C4-2B (cell line): ENCODE data around the gene PFDN1.

Source experiments
- H3K27ac ChIP-seq: fragments of 450-650 bp; 2 replicates; pipeline ENCODE4 v1.5.1; 2017
- CTCF ChIP-seq: fragments of 450-650 bp; conservative IDR thresholded peaks from 2 replicates; pipeline ENCODE4 v1.5.1; 2017; ENCODE audit warnings: mild to moderate bottlenecking
- ZFX ChIP-seq: fragments of 450-650 bp; IDR thresholded peaks from 2 replicates; pipeline ENCODE4 v1.6.1; 2017

PFDN1 gene

GRCh38 chr5:140258016-140258415, 44.9 kb downstream of the PFDN1 start:
- no peak overlapping the region for H3K27ac ChIP-seq
- TF ChIP-seq CTCF (no peak), ZFX (no peak)

- no peak overlapping the region for H3K27ac ChIP-seq
- TF ChIP-seq CTCF = no peak
- TF ChIP-seq ZFX = no peak
Observed at GRCh38 chr5:140256726-140257125, 46.2 kb downstream of the PFDN1 start.

DNA sequence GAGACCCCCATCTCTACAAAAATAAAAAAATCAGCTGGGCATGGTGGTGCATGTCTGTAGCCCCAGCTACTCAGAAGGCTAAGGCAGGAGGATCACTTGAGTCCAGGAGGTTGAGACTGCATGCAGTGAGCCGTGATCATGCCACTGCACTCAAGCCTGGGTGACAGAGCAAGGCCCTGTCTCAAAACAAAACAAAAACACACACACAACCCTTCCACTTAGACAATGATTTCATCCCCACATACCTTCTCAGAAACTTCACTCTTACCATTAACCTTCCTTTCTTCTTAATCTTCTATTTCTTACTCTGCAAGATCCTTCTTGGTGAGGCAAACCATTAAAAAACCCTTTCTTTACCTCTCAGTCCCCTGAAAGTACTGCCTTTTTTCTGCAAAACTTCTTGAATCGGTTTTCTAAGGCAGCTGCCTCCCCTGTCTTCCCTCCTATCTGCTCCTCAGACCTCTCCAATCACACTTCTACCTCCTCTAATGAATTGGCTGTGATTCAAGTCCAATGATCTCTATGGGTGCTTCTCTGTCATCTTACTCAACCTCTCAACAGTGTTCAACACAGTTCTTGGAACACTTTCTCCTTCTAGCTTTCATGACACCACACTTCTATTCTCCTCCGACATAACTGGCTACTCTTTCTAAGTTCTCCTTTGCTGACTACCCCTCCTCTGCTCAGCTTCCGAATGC, 47.3 kb downstream of the PFDN1 start:
- no peak overlapping the region for H3K27ac ChIP-seq
- TF ChIP-seq ZFX (no peak), CTCF (no peak)

DNA sequence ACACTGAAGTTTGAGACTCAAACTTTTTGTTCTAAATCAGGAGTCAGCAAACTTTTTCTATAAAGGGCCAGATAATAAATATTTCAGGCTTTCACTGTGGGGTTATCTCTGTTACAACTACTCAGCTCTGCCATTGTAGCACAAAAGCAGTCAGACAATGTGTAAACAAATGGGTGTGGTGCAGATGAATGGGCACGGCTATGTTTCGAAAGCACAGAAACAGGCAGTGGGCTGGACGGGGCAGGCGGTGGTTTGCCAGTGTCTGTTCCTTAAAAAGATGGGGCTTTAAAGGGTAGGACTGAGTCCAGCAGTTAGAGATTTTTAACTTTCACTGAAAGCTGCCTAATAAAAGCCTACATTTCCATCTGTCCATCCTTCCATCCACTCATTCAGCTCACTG, 48.9 kb downstream of the PFDN1 start:
- H3K27ac ChIP-seq = no peak overlapping the region

DNA sequence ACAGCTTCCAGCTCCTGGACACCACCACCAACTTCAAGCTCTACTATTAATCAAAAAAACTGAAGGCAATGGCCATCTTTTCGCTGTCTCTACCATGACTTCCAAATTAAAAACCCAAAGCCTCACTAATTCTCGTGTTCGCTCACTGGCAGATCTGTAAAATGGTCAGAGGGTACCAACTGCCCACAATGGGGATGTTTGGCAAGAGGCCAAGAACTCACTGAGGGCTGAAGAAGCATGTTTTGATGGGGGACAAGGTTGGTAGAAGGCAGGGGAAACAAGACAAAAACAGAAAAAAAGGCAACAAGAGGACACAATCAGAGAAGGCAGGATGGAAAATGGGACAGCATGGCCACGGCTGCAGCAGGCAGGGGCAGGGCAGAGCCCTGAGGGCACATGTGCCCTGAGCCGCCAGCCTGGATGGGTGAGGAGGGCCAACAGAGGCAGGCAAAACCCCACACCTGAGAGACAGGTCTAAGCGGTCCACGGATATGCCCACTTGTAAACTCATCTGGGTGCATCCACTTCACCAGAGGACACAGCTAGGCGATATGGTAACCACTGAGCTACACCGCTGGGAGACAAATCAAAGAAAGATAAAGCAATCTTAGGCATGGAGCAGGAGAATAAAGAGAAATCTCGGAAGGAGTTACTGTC, 50.3 kb downstream of the PFDN1 start:
- no peak for TF ChIP-seq ZFX
- TF ChIP-seq CTCF = no peak
- no peak overlapping the region for H3K27ac ChIP-seq

More for the DNA sequence above, 48.9 kb downstream of the PFDN1 start:
- TF ChIP-seq CTCF (no peak), ZFX (no peak)

- H3K27ac ChIP-seq = no peak overlapping the region
- TF ChIP-seq CTCF = no peak
- no peak for TF ChIP-seq ZFX
Observed at GRCh38 chr5:140251527-140251973, 51.4 kb downstream of the PFDN1 start.

- TF ChIP-seq CTCF = no peak
- no peak for TF ChIP-seq ZFX
- no peak overlapping the region for H3K27ac ChIP-seq
Observed at GRCh38 chr5:140250386-140250785, 52.5 kb downstream of the PFDN1 start.
